GM12878 (cell line): ENCODE results near the gene CHST13. TPM values are rescaled to one million over a fixed set of nuclear protein-coding genes. Genes with fewer than 3 reads are reported as not detected.

Source experiments
- ATAC-seq: fragments of 200-7000 bp; cut with Tn5 transposase; 3 replicates; pipeline ENCODE4 v1.9.1; 2020; ENCODE audit warnings: mild to moderate bottlenecking, moderate library complexity
- BruUV-seq: library from RNA; stranded (reverse); fragments of 400-500 nt; replicated peaks from 2 replicates; lab custom pipeline; 2021; lab: Mats Ljungman, UMichigan
- CTCF ChIA-PET: fragments of 300-600 bp; sonication (Branson Sonifier 250); formaldehyde crosslinking; extraction: SDS; loops from one replicate; lab custom pipeline; 2021; ENCODE audit warnings: inconsistent platforms; lab: Yijun Ruan, JAX
- POLR2A ChIA-PET: fragments of 350-600 bp; formaldehyde crosslinking; extraction: SDS; loops from one replicate; lab custom pipeline; 2021; ENCODE audit warnings: inconsistent platforms; lab: Charles Lee
- RAD21 ChIA-PET: fragments of 300-600 bp; sonication (Branson Sonifier 250); formaldehyde crosslinking; loops from one replicate; lab custom pipeline; 2023; ENCODE audit warnings: antibody characterized with exemption; ENCODE audit not compliant: unreplicated experiment; lab: Charles Lee
- SMC1A ChIA-PET: fragments of 300-600 bp; sonication (Branson Sonifier 250); formaldehyde crosslinking; loops from one replicate; lab custom pipeline; 2023; ENCODE audit not compliant: unreplicated experiment, uncharacterized antibody; lab: Charles Lee
- DNase-seq: peaks from one replicate; pipeline ENCODE4 v3.0.0-alpha.2; 2011; ENCODE audit warnings: low read depth, low spot score
- FAIRE-seq: peaks from 3 replicates; lab custom pipeline; 2011; peaks lifted over from hg19 to GRCh38; lab: Jason Lieb, UNC
- H2AFZ ChIP-seq: 2 replicates; pipeline ENCODE4 v1.6.0; 2011; ENCODE audit warnings: low read depth, low read length, control low read depth; ENCODE audit not compliant: control insufficient read depth
- H3K27ac ChIP-seq: 2 replicates; pipeline ENCODE4 v1.5.1; 2011; ENCODE audit warnings: control low read depth; ENCODE audit not compliant: control insufficient read depth, insufficient read depth
- H3K27me3 ChIP-seq, 2 experiments: replicated peaks in 1 of 2; 2 replicates each; pipeline versions ENCODE4 v1.6.0 to v1.6.1; 2011; ENCODE audit warnings: low read length in 1 of 2; ENCODE audit not compliant: control insufficient read depth in 2 of 2, insufficient read depth in 2 of 2
- H3K36me3 ChIP-seq, 2 experiments: 2 replicates each; pipeline ENCODE4 v1.5.1; 2011; ENCODE audit warnings: low read length in 1 of 2; ENCODE audit not compliant: control insufficient read depth in 2 of 2, insufficient read depth in 2 of 2
- H3K4me1 ChIP-seq: 2 replicates; pipeline ENCODE4 v1.6.1; 2011; ENCODE audit warnings: mild to moderate bottlenecking, low read length, moderate library complexity, mixed read lengths; ENCODE audit not compliant: control insufficient read depth, insufficient read depth
- H3K4me2 ChIP-seq: 2 replicates; pipeline ENCODE4 v1.6.0; 2011; ENCODE audit warnings: control low read depth; ENCODE audit not compliant: control insufficient read depth, insufficient read depth
- H3K4me3 ChIP-seq: fragments of 200-600 bp; sonication (generic); 2 replicates; pipeline ENCODE4 v1.5.1; 2016
- H3K79me2 ChIP-seq: 2 replicates; pipeline ENCODE4 v1.6.0; 2011; ENCODE audit warnings: low read length; ENCODE audit not compliant: control insufficient read depth, insufficient read depth
- H3K9ac ChIP-seq: 2 replicates; pipeline ENCODE4 v1.8.0; 2011; ENCODE audit warnings: low read length, control low read depth, mixed read lengths; ENCODE audit not compliant: control insufficient read depth, insufficient read depth
- H3K9me3 ChIP-seq: replicated peaks from 3 replicates; pipeline ENCODE4 v1.5.1; 2011; ENCODE audit warnings: mild to moderate bottlenecking, low read length; ENCODE audit not compliant: control insufficient read depth, insufficient read depth
- H4K20me1 ChIP-seq: 2 replicates; pipeline ENCODE4 v1.6.0; 2011; ENCODE audit not compliant: control insufficient read depth, insufficient read depth
- HCFC1 ChIP-seq: fragments of 150-350 bp; IDR thresholded peaks from 2 replicates; pipeline ENCODE4 v1.6.1; 2014; ENCODE audit warnings: low read length
- HDAC2 ChIP-seq: fragments of 200-600 bp; sonication (generic); IDR thresholded peaks from 2 replicates; pipeline ENCODE4 v1.6.1; 2017
- IKZF2 ChIP-seq, 2 experiments: fragments of 450-650 bp; IDR thresholded peaks; 2 replicates each; pipeline ENCODE4 v1.6.1; 2017; ENCODE audit warnings: mild to moderate bottlenecking in 2 of 2, moderate library complexity in 2 of 2
- LARP7 ChIP-seq: fragments of 450-650 bp; IDR thresholded peaks from 2 replicates; pipeline ENCODE4 v1.6.1; 2017; ENCODE audit warnings: mild to moderate bottlenecking
- NFYB ChIP-seq: IDR thresholded peaks from 2 replicates; pipeline ENCODE4 v1.6.1; 2011; ENCODE audit warnings: low read depth, mild to moderate bottlenecking, low read length, improper control_type of control experiment, moderate library complexity; ENCODE audit not compliant: insufficient read depth
- RAD21 ChIP-seq: IDR thresholded peaks from 2 replicates; pipeline ENCODE4 v1.6.1; 2011; ENCODE audit warnings: mild to moderate bottlenecking, low read depth, low read length, moderate library complexity; ENCODE audit not compliant: insufficient read depth
- SMAD1 ChIP-seq: fragments of 450-650 bp; IDR thresholded peaks from 2 replicates; pipeline ENCODE4 v1.6.1; 2018; ENCODE audit warnings: mild to moderate bottlenecking, low read depth; ENCODE audit not compliant: partially characterized antibody
- SPI1 ChIP-seq: IDR thresholded peaks from 2 replicates; pipeline ENCODE4 v1.6.1; 2011; ENCODE audit warnings: low read depth, mild to moderate bottlenecking, low read length, moderate library complexity, borderline replicate concordance; ENCODE audit not compliant: insufficient read depth
- ZZZ3 ChIP-seq: IDR thresholded peaks from 2 replicates; pipeline ENCODE4 v1.6.1; 2011; ENCODE audit warnings: low read depth; ENCODE audit not compliant: control insufficient read depth, insufficient read length
- WGBS: methylation state at CpG from one replicate; pipeline ENCODE4 v1.1.6; 2016; ENCODE audit warnings: low lambda C conversion rate; ENCODE audit not compliant: insufficient replicate concordance, insufficient coverage; ENCODE audit errors: missing lambda C conversion rate; 5-methylcytosine and 5-hydroxymethylcytosine counted together
- in situ Hi-C: fragments of 300-500 bp; cut with MboI; formaldehyde crosslinking; loops from 9 replicates; pipeline ENCODE4 v1.14.3; 2018; ENCODE audit warnings: mixed read lengths
- intact Hi-C: fragments of 100-400 bp; cut with micrococcal nuclease; formaldehyde crosslinking; loops from one replicate; pipeline ENCODE4 v1.14.2; 2022; ENCODE audit not compliant: unreplicated experiment
- polyA plus RNA-seq, 11 experiments: library from polyadenylated mRNA; depleted of rRNA in 4 of 11; unstranded in 6 of 11; stranded (reverse) in 5 of 11; fragments of >200 nt; fragmentation: Nextera tagmentation in 4 of 11; fragmentation: Illumina TruSeq in 1 of 11; extraction: Ambion mirVana in 4 of 11; extraction: Trizol in 1 of 11; gene quantifications; 1 replicate in 1 of 11; 2 replicates in 10 of 11; pipeline versions ENCODE4 v1.2.1 to v1.2.3, GENCODE V29; 2011 to 2016; ENCODE audit warnings: inconsistent platforms in 2 of 11, missing spikeins in 2 of 11, low read depth in 1 of 11
- total RNA-seq, 4 experiments: library from RNA; depleted of rRNA in 3 of 4; stranded (reverse); fragments of >200 nt in 3 of 4; fragmentation: Illumina TruSeq in 1 of 4; extraction: Trizol in 1 of 4; gene quantifications; 2 replicates each; pipeline versions ENCODE4 v1.2.1 to v1.2.3, GENCODE V29; 2013 to 2021
- TF ChIP-seq, protein P1 (sequence below): IDR thresholded peaks from 2 replicates; pipeline ENCODE4 v1.6.1; 2011; ENCODE audit warnings: borderline replicate concordance, low read depth, mild to moderate bottlenecking, moderate library complexity, mixed read lengths, low read length; ENCODE audit not compliant: insufficient read depth; ENCODE audit errors: extremely low read length
- TF ChIP-seq, protein P2 (sequence below): fragments of 450-650 bp; IDR thresholded peaks from 2 replicates; pipeline ENCODE4 v1.6.1; 2016; ENCODE audit warnings: mild to moderate bottlenecking
- TF ChIP-seq, protein P3 (sequence below): IDR thresholded peaks from 2 replicates; pipeline ENCODE4 v1.6.1; 2011; ENCODE audit warnings: mild to moderate bottlenecking, low read depth, low read length, moderate library complexity; ENCODE audit not compliant: insufficient replicate concordance
- TF ChIP-seq, protein P4 (sequence below): fragments of 150-350 bp; IDR thresholded peaks from 2 replicates; pipeline ENCODE4 v1.6.1; 2014; ENCODE audit warnings: mild to moderate bottlenecking, low read depth, low read length

Gene CHST13
- total and polyA plus RNA-seq, 10 of the 15 experiments (the other 5 are each of a cell fraction or from before 2014, with no cell fraction given): not detected

DNA sequence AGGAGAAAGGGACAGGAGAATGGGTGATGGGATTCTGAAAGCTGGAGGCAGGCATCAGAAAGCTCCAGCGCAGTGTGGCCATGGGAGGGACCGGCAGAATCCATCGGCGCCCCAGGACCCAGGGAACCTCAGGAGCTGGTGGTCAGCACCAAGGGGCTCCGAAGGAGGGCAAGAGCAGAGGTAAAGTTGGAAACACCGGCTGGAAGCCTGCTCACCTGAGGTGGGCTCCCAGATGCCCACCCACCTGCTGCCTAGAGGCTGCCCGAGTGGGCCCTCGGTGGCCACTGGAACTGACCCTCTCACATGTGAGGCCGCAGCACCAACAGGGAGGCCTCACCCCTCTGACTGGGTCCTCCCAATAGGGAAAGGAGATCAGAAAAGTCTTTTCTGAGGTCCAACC, 38.0 kb upstream of the CHST13 start:
- RAD21 ChIA-PET: no interaction called here
- H3K4me3 ChIP-seq: no peak overlapping the region
- intact Hi-C loops: no loop called here
- no peaks in the 10 kb centered on the region for H3K4me1 ChIP-seq
- TF ChIP-seq NFYB: no peak
- no peak for TF ChIP-seq SMAD1
- TF ChIP-seq, protein P1, sequence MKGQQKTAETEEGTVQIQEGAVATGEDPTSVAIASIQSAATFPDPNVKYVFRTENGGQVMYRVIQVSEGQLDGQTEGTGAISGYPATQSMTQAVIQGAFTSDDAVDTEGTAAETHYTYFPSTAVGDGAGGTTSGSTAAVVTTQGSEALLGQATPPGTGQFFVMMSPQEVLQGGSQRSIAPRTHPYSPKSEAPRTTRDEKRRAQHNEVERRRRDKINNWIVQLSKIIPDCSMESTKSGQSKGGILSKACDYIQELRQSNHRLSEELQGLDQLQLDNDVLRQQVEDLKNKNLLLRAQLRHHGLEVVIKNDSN: no peak
- TF ChIP-seq, all 136 proteins: peak for 0
- Histone ChIP-seq H3K27me3 (no peaks in the 10 kb centered on the region), H4K20me1 (no peaks in the 10 kb centered on the region), H3K9ac (no peak overlapping the region), H3K36me3 (no peaks in the 10 kb centered on the region), H2AFZ (no peak overlapping the region), H3K27ac (no peak overlapping the region), H3K4me2 (no peak overlapping the region), H3K79me2 (no peaks in the 10 kb centered on the region), H3K9me3 (no peaks in the 10 kb centered on the region)
- DNase-seq (no peak), FAIRE-seq (no peak), ATAC-seq (no peak)
- ChIA-PET POLR2A (no interaction called here), CTCF (no interaction called here), SMC1A (no interaction called here)
- no TSS peak for BruUV-seq
- in situ Hi-C loops: no loop called here
- 61% methylated on average over 9 of the region's 9 CpGs for WGBS

DNA sequence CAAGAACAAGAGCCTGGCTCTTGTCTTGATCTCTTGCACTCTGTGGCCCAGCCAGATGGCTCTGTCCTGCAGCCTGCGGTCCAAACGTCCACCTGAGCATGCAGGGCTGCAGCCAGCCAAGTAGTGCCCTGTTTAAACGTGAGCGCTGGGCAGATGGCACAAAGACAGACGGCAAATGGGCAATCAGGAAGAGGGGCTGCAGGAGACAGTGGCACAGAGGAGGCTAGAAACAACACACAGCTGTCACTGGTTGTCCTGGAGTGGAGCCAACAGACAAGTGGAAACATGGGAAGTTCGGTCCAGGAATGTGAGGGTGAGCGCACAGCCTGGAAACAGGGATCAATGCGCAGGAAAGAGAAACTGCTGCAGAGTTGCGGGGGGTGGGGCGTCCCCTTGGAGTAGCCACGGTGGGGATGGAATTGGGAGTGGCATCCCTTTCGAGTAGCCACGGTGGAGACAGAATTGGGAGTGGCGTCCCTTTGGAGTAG, 37.6 kb upstream of the CHST13 start:
- H3K9me3 ChIP-seq: no peaks in the 10 kb centered on the region
- no peaks in the 10 kb centered on the region for H3K4me1 ChIP-seq
- in situ Hi-C loops (no loop called here), intact Hi-C loops (no loop called here)
- POLR2A ChIA-PET: no interaction called here
- RAD21 ChIA-PET: no interaction called here
- no TSS peak for BruUV-seq
- H3K79me2 ChIP-seq: no peaks in the 10 kb centered on the region
- no peaks in the 10 kb centered on the region for H3K27me3 ChIP-seq
- H3K9ac ChIP-seq: no peak overlapping the region
- FAIRE-seq (no peak), ATAC-seq (no peak), DNase-seq (no peak)
- SMC1A ChIA-PET: no interaction called here
- no peak overlapping the region for H3K27ac ChIP-seq
- H3K4me3 ChIP-seq: no peak overlapping the region
- H3K36me3 ChIP-seq: no peaks in the 10 kb centered on the region
- CTCF ChIA-PET: no interaction called here
- WGBS: 66% methylated on average over 14 of the region's 14 CpGs
- no peak overlapping the region for H2AFZ ChIP-seq
- no peak overlapping the region for H3K4me2 ChIP-seq
- H4K20me1 ChIP-seq: no peaks in the 10 kb centered on the region
- TF ChIP-seq, protein P2, sequence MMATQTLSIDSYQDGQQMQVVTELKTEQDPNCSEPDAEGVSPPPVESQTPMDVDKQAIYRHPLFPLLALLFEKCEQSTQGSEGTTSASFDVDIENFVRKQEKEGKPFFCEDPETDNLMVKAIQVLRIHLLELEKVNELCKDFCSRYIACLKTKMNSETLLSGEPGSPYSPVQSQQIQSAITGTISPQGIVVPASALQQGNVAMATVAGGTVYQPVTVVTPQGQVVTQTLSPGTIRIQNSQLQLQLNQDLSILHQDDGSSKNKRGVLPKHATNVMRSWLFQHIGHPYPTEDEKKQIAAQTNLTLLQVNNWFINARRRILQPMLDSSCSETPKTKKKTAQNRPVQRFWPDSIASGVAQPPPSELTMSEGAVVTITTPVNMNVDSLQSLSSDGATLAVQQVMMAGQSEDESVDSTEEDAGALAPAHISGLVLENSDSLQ: no peak
- TF ChIP-seq, protein P3, sequence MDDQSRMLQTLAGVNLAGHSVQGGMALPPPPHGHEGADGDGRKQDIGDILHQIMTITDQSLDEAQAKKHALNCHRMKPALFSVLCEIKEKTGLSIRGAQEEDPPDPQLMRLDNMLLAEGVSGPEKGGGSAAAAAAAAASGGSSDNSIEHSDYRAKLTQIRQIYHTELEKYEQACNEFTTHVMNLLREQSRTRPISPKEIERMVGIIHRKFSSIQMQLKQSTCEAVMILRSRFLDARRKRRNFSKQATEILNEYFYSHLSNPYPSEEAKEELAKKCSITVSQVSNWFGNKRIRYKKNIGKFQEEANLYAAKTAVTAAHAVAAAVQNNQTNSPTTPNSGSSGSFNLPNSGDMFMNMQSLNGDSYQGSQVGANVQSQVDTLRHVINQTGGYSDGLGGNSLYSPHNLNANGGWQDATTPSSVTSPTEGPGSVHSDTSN: no peak
- no peak for TF ChIP-seq HDAC2
- no peak for TF ChIP-seq HCFC1
- TF ChIP-seq SMAD1: no peak
- TF ChIP-seq ZZZ3: no peak
- TF ChIP-seq, protein P4, sequence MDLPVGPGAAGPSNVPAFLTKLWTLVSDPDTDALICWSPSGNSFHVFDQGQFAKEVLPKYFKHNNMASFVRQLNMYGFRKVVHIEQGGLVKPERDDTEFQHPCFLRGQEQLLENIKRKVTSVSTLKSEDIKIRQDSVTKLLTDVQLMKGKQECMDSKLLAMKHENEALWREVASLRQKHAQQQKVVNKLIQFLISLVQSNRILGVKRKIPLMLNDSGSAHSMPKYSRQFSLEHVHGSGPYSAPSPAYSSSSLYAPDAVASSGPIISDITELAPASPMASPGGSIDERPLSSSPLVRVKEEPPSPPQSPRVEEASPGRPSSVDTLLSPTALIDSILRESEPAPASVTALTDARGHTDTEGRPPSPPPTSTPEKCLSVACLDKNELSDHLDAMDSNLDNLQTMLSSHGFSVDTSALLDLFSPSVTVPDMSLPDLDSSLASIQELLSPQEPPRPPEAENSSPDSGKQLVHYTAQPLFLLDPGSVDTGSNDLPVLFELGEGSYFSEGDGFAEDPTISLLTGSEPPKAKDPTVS: no peak
- TF ChIP-seq LARP7: no peak
- no peak for TF ChIP-seq SPI1
- TF ChIP-seq IKZF2 (IDR thresholded peaks at IDR 0.05): no peak
- TF ChIP-seq RAD21: no peak
